NCI-H1694 treated with DMSO at 0.1 percent for 48 hours (cell line): ENCODE data around the gene CIB4.
"Not testable (repeated sequence)": the region's sequence is repeated elsewhere in the genome, so short reads cannot be mapped to it uniquely, and the experiment has no call there.

ENCODE experiments used
- DNase-seq: peaks from one replicate; lab custom pipeline; 2025; lab: John Stamatoyannopoulos, UW

Gene CIB4

DNA sequence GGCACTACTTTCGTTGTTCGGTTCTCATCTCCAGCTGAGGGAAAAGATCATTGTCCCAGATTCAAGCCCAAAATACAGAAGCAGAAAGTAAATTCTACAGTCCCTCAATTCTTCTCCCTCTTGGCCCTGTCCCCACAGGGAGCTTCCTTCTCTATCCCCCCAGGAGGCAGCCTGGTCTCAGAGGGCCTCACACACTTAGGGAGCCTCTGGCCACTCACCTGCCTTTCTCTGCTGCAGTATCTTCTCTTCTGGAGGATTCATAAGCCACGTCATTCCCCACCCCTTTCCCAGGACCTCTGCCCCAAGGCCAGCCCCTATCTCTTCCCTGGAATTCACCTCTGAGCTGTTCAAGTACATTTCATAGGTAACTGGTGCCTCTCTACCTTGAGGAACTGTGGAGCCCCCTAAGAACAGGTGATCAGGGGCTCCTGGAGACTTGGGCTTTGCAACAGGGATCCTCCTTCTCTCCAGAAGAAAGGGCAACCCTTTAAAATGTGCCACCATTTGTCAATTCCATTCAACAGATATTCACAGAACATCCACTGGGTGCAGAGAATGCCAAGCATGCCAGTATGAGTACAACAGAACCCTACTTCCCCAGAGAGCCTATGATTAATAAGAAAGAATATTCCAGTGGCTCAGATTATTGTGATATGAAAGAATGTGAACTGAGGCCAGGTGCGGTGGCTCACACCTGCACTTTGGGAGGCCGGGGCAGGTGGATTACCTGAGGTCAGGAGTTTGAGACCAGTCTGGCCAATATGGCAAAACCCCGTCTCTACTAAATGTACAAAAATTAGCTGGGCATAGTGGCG lies 72.9 kb downstream of the CIB4 start:
- DNase-seq = no peak

DNA sequence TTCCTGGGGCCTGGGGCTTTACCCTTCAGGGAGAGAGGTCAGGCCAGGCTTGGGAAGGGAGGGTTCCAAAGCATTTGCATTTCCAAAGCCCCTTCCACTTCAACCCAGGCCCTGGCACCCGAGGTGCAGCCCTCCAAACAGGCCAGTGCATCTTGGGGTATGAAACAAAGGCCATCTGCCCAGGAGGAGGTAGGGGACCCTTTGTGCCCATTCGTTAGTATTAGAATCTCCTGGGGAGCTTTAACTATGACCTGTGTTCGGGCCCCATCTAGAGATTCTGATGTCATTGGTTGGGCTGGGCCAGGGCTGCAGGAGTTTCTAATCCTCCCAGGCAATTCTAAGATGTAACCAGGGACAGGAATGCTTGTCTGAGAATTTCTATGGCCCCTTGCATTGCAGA lies 73.6 kb downstream of the CIB4 start:
- no peak for DNase-seq

DNA sequence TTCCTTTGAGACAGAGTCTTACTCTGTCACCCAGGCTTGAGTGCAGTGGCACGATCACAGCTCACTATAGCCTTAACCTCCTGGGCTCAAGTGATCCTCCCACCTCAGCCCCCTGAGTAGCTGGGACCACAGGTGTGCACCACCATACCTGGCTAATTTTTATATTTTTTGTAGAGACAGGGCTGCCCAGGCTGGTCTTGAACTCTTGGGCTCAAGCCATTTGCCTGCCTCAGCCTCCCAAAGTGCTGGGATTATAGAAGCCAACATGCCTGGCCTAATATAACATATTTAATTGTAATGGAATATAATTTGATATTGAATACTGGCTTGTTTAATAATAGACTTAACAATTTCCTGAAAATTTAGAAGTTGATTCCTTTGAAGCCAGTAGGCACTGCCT lies 74.4 kb downstream of the CIB4 start:
- not testable (repeated sequence) for DNase-seq

DNA sequence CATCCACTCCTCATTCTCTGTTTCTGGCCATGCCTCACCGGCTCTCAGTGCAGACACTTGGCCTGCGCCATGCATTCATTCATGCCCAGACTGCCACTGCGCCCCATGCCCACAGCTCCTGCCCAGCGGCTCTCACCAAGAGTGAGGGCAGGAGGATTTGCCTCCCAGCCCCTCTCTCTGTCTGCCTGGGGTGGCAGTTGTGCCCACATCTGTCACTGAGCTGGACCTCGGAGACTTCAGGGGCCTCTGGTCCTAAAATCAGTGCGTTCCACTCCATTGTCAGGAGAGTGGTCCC lies 75.1 kb downstream of the CIB4 start:
- DNase-seq = no peak

DNA sequence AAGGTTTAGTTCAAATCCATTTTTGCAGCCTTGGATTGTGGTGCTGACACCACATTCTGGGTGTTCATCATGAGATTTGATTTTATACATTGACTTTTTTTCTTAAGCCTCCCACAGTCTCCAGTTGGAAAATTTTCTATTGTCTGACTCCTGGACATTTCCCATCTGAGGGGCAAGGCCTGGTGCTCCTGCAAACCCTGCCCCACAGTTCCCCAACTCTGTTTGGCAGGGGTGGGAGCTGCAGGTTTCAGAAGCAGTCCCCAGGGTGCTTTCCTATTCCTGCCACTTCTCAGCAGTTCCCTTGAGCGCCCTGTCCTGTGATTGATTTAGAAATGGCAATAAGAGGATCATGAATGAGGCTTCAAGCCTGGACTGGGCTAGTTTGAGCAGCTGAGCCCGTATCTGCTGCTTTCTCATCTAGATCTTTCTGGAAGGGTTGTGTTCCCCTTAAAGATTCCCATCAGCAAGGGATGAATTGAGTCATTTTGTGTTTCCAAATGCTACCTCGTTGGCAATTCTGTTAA lies 77.0 kb downstream of the CIB4 start:
- DNase-seq = no peak

DNA sequence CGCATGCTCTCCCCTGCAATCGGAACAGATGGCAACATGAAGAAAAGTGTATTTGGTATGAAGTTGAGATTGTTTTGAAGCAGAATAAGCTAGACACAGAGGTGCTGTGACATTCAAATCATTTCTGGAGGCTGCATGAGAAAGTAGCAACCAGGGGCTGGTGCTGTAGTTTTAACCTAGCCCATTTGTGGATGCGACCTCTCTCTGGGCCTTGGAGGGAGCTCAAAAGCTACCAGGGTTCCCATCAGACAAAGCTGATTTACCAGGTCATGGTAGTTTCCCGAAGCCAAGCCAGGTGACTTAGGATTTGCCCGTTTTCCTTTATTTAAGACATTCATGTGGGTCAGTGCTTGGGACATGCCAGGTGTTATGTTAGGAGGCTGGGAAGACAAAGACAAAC lies 77.5 kb downstream of the CIB4 start:
- DNase-seq = no peak

DNA sequence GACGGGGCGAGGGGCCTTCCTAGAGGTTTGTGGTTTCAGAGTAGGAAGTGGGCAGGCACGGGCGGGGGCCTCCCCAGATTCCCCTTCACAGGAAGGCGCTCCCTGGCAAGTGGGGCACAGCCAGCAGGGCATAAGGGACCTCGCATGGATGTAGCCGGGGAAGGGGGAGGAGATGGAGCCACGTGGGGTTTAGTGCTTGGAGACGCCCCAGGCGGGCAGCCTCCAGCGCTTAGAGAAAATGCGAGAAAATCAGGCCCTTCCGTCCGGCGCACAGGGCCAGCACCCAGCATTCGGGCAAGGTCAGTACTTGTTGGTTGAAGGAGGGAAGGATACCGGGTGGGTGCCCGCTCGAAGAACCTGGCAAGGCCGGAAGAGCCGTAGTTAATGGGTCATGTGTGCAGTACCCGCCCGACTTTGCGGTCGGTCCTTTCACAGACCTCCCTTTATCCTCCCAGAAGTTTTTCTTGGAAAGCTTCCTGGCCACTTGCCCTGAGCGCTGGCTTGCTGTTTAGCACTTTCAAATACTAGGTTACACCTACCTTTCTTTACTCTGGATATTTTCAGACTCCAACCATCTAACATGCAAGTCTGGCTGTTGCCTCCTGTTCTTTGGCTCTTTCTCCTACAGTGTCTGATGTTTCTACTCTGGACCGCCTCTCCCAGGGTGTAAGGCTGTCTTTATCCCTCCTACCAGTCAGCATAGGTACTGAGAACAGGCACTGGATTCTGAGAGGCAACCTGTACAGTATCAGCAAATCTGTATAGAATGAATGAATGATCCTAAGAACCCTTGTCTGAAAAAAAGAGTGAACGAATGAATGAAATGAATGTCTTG lies 78.1 kb downstream of the CIB4 start:
- DNase-seq = no peak

DNA sequence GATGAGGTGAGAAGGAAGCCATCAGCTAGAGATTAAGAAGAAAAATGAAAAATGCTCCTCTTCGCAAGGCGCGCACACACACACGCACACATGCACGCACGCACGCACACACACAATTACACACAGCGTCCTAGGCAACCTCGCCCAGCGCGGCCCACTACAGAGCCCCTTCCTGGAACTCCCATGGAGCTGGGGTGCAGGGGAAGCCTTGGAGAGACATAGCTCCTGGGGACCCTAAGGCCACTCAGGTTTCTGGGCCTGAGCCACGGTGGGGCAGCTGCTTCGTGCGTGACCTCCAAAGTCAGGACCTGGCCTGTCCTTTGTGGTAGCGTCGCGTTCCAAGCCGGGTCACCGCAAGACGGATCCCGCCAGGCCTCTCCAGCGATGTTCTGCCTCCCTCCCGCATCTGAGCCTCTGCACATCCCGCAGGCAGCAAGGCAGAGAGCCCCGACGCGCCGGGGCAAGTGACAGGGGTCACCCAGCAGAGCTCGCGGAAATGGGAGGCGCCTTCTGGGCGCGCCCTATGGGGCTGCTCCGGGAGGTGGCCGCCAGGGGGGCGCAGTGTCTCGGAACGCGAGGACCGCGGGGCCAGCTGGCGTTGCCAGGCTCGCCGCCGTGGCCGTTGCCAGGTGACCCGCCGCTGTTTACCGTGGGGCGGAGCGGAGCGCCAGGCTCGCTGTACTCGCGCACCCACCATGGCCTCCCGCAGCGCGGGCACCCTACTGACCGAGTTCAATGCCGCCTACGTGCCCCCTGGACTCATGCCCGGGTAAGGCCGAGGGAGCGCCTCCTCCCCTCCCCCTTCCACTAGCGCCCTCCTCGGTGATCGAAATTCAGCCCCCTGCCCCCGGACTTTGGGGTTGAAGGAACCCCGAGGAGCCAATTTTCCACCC lies 79.0 kb downstream of the CIB4 start:
- DNase-seq = no peak

DNA sequence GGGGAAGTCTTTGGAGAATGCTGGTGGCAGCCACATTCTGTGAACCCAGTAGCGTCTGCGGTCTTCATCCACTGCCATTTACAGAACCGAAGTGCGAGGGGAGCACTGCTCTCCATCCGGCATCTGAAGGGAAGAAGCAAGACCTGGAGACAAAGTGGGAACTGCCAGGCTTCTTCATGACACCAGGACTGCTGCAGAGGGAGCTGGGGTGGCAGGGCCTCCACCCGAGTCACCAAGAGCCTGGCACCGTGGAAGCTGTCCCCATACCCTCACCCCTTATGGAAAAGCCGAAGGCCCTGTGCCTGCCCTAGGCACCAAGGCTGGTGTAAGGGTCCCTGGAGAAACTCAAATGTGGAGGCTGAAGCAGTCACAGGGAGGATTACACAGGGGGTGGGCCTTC lies 79.8 kb downstream of the CIB4 start:
- no peak for DNase-seq

DNA sequence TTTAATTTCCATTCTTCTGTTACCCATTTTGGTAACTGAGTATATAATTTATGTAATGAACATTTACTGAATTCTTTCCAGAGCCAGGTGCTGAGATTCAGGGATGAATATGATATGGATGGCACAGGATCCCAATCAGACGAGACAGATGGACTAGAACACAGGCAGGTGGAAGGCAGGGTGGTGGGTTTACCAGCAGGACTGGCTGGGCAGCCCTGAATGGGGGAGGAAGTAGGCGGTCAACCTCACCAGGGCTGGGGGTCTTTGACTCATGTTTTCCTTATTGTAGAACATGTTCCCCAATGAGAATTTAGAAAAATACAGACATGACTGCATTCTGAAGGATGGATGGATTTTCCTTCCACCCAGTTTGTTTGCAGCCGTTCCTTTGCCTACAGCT lies 80.3 kb downstream of the CIB4 start:
- no peak for DNase-seq

DNA sequence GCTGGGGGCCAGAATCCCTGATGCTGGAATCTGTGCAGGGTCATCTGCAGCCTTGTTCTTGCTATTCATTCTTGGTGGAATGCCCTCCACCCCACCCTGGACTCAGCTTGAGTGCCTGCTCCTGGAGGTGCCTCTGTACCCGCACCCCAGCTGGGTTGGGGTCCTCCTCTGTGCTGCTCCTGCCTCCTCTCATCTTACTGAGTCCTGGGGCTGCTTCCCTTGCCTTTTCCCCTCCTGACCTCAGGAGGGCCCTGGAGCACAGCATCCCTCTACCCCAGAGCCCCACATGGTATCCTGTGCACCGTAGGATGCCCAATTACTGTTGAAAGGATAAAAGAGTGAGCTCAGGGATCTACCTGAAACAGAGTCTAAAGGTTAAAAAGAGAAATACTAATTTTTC lies 81.6 kb downstream of the CIB4 start:
- no peak for DNase-seq

DNA sequence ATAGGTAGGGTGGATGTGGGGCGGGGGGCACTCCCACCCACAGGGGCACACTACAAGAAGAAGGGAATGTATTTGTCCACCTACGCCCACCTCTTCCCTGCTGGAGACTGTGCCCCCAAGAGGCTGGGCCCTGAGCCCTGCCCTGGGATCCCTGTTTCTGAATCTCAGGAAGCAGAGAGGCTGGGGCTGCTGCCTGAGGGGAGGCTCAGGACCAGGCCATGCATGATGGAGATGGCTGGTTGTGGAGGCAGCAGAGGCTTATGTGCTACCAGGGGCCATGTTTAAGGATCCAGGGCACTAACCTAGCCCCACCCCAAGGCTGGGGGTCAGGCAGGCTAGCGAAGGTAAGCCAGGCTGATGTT lies 82.1 kb downstream of the CIB4 start:
- DNase-seq = no peak

DNA sequence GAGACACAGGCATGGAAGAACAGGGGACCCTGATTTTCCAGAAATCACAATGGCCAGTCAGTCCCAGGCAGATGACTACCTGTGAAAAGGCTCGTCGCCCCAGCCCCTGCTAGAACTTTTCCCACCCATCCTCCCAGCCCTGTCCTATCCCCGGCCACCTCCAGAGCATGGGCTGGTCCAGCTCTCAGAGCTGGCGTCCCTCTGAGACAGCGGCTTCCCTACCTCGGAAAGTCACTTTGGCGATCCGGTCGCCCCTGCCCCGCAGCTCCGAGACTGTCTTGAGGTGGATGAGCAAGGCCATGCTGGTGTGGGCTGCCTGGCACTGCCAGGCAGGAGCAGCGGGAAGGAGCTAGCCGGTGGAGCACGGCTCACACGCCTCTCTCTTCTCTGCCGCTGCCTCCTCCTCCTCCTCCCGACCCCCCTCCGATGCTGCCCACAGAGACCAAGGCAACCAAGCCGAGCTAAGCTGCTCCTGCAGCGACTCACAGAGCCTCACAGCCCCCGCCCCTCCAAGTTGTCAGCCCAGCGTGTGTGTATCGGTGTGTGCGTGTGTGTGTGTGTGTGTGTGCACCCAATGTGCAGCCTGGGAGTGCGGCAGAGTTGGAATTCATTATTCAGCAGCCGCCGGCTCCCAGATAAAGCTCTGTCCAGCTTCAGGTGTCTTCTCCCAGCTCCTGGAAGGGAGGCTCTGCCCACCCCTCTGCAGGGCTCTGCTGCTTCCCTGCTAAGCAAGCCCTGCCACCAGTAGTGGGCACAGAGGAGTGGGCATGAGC lies 82.7 kb downstream of the CIB4 start:
- no peak for DNase-seq

DNA sequence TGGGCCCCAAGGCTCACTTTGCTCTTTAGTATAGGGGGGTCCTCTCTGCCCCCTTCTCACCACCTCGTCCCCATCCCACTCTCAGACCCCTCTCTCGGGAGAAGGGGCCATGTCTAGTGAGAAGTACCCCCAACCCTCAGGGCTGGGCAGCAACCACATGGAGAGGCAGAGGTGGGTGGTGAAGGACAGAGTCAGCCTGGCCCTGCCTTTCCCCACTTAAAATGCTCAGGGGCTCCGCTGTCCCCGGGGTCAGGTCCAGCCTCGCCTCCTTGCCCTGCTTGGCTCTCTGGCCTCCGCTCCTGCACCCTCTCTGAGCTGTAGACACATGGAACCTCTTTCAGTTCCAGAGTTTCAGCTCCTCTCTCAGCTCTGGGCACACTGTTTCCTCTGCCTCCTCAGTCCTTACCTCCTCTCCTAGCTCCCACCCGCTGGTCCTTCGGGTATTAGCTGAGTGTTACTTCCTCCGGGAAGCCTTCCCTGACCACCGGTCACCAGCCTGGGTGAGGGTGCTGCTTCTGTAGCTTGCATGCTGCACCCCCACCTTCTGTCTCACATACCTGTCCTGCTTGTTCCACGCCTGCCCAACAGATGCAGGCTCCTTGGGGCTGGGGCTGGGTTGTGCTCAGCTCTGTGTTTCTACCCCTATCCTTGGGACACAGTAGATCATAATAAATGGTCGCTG lies 83.8 kb downstream of the CIB4 start:
- no peak for DNase-seq

DNA sequence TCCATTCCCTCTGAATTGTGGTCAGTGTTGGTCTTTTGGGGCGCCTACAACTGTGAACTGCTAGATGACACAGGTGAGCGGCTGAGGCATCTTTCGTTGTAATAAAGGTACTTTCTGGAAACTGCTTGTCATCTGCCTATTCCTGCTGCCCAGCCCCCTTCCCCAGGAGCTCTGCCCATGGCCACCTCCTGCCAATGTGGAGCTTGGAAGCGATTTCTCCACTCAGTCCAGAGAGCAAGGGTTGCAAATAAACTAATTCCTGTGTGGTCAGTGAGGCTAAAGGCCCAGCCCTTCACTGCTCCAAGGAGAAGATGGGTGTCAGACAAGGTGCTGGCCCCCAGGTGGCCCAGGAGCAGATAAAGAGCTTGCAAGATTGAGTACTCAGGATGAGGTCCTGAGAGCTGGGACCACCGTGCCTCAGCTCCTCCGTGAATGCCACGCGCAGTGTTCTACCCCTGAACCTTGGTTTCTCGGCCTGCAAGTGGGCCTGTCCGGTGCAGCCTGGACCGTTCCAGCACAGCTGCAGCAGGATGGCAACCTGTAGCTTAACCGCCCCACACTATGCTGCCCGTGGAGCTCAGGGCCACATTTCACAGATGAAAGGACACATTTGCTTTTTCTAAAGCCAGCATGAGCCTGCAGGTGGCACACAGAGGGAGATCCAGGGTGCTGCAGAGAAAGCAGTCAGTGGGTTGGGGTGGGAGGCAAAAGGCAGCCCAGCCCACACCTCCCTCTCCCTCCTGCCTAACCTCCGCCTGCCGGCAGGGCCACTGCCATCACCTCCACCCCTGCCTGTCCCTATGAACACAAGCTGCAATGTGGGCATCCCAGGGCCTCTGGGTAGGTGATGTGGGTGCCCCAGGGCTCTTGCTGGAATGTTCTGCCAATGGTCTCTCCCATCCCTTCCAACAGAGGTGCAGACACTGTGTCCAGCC lies 84.6 kb downstream of the CIB4 start:
- no peak for DNase-seq

DNA sequence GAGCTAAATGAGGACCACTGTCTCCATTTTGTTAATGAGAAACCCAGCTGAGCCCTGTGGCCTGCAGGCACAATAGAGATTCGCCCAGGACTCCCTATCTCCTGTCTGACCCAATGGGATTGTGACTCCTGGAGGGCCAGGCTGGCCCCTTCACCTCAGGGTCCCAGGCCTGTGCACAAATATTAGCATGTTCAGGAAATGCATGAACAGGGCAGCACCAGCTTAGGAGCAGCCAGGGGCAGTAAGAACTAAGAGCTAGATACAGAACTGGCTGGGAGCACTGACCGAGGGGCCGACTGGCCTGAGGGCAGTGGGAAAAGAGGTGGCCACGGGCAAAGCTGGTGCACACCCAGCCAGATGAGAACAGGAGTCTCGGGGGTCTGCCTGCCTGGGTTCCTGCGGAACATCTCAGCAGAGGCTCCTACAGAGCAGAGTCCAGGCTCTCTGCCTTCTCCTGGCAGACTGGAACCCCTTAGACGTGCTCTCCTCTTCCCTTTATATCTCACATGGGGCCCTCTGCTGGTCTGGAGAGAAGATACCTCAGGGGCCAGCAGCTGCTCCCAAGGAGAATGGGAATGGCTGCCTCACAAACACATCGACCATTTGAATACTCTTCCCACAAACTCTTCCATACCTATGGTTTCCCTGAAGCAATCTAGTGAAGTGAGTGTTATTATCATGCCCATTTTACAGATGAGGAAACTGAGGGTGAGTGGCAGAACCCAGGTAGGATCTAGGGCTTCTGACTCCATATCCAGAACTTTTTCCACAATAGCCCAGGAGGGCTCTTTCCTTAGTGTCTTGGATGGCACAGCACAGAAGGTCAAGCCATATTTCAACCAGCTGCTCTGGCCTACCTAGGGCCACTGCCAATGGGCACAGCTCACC lies 85.7 kb downstream of the CIB4 start:
- no peak for DNase-seq

DNA sequence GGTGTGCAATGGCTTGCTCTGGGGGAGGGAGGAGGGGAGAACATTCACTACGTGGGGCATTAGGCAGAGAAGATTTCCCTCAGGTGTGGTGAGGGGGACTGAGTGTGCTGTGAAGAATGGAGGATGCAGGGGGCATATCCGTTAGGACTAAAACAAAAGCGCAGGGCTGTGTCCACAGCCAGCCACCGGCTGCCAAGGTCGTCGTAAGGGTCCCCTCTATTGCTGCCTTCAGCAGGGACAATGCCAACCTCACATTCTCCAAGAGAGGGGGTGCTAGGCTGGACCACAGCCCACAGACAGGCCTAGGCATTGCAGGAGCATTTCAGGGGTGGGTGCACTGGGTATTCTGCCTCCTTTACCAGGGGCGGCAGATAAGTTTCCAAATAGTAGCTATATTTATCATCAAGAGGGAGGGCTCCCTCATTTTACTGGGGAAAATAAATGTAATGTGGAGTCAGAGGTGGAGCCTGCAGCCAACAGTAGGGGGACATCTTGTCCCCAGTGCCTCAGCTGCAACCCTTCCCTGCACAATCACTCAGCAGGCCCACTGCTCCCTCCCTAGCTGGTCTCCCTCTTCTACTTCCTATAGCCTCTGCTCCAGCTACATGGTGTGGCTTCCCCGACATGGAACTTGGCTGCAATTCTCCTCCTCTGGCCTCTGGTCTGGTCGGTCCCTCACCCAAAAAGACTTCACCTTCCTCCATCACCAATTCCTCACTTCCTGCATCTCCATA lies 88.4 kb downstream of the CIB4 start:
- no peak for DNase-seq
